Tibial artery (tissue), 4 donors: ENCODE measurements around the gene TMA7B.

Experiments
- DNase-seq, 2 donors: peaks; one replicate each; pipeline ENCODE4 v3.0.0-alpha.2; 2019
- H3K27ac ChIP-seq, 2 donors: fragments of 200-600 bp; sonication (generic) in 1 of 2; 1 replicate in 1 of 2; 2 replicates in 1 of 2; pipeline ENCODE4 v1.5.1; 2018 to 2019; ENCODE audit warnings: mild to moderate bottlenecking in 1 of 2
- H3K27me3 ChIP-seq, 2 donors: fragments of 200-600 bp; sonication (generic) in 1 of 2; one replicate each; pipeline versions ENCODE4 v1.5.1 to v1.6.0; 2016 to 2019
- H3K36me3 ChIP-seq, 3 donors: fragments of 200-600 bp; sonication (generic) in 2 of 3; one replicate each; pipeline ENCODE4 v1.5.1; 2016 to 2019; ENCODE audit warnings: mild to moderate bottlenecking in 2 of 3
- H3K4me1 ChIP-seq, 4 donors: fragments of 200-600 bp; sonication (generic) in 2 of 4; 1 replicate in 3 of 4; 2 replicates in 1 of 4; pipeline ENCODE4 v1.5.1; 2016 to 2019
- H3K4me3 ChIP-seq, 2 donors: fragments of 200-600 bp; sonication (generic) in 1 of 2; 1 replicate in 1 of 2; 2 replicates in 1 of 2; pipeline ENCODE4 v1.5.1; 2018 to 2019; ENCODE audit warnings: mild to moderate bottlenecking in 2 of 2
- H3K9me3 ChIP-seq, 3 donors: fragments of 200-600 bp; sonication (generic) in 1 of 3; one replicate each; pipeline ENCODE4 v1.5.1; 2016 to 2019
- CTCF ChIP-seq, 2 experiments: fragments of 200-600 bp in 1 of 2; fragments of 450-650 bp in 1 of 2; IDR thresholded peaks; one replicate each; pipeline ENCODE4 v1.5.1; 2017 to 2019; ENCODE audit warnings: antibody characterized with exemption in 2 of 2, mild to moderate bottlenecking in 1 of 2, moderate library complexity in 1 of 2
- intact Hi-C: fragments of 100-400 bp; cut with DNase I; formaldehyde crosslinking; loops from one replicate; pipeline ENCODE4 v1.15.0; 2023; ENCODE audit warnings: low total_unique reads

TMA7B gene

GRCh38 chr22:39956932-39957664 lies 3.1 kb upstream of the TMA7B start:
- Histone ChIP-seq H3K27me3 (peaks cover 0 to 33% of the 10 kb centered on the region in 2 donors), H3K9me3 (no peaks in the 10 kb centered on the region), H3K4me1 (no peaks in the 10 kb centered on the region), H3K4me3 (no peak overlapping the region), H3K27ac (no peak overlapping the region), H3K36me3 (no peaks in the 10 kb centered on the region)
- no peak for TF ChIP-seq CTCF (IDR thresholded peaks at IDR 0.05)
- intact Hi-C loops = no loop called here
- no peak for DNase-seq

- H3K9me3 ChIP-seq = no peaks in the 10 kb centered on the region
- no peaks in the 10 kb centered on the region for H3K4me1 ChIP-seq
- DNase-seq = no peak
- TF ChIP-seq CTCF (IDR thresholded peaks at IDR 0.05) = no peak
- no peak overlapping the region for H3K27ac ChIP-seq
- no peak overlapping the region for H3K4me3 ChIP-seq
- intact Hi-C loops = no loop called here
- H3K27me3 ChIP-seq = peaks cover 0 to 28% of the 10 kb centered on the region in 2 donors
- H3K36me3 ChIP-seq = no peaks in the 10 kb centered on the region
Observed at GRCh38 chr22:39958009-39958711, 2.0 kb upstream of the TMA7B start.

GRCh38 chr22:39958949-39959639 lies 1.1 kb upstream of the TMA7B start:
- intact Hi-C loops = no loop called here
- H3K27me3 ChIP-seq = peaks cover 0 to 30% of the 10 kb centered on the region in 2 donors
- TF ChIP-seq CTCF (IDR thresholded peaks at IDR 0.05) = no peak
- DNase-seq = no peak
- no peaks in the 10 kb centered on the region for H3K36me3 ChIP-seq
- no peaks in the 10 kb centered on the region for H3K9me3 ChIP-seq
- H3K4me3 ChIP-seq = no peak overlapping the region
- no peak overlapping the region for H3K27ac ChIP-seq
- no peaks in the 10 kb centered on the region for H3K4me1 ChIP-seq

GRCh38 chr22:39960791-39961746 lies 872 bp downstream of the TMA7B start:
- Histone ChIP-seq H3K9me3 (no peaks in the 10 kb centered on the region), H3K27ac (no peak overlapping the region), H3K4me1 (no peaks in the 10 kb centered on the region), H3K4me3 (no peak overlapping the region), H3K36me3 (no peaks in the 10 kb centered on the region), H3K27me3 (peaks cover 0 to 43% of the 10 kb centered on the region in 2 donors)
- no peak for TF ChIP-seq CTCF (IDR thresholded peaks at IDR 0.05)
- DNase-seq = no peak
- intact Hi-C loops = no loop called here

GRCh38 chr22:39962071-39962470 lies 1.9 kb downstream of the TMA7B start:
- Histone ChIP-seq H3K27me3 (peaks cover 0 to 43% of the 10 kb centered on the region in 2 donors), H3K27ac (no peak overlapping the region), H3K36me3 (no peaks in the 10 kb centered on the region), H3K4me3 (no peak overlapping the region), H3K4me1 (no peaks in the 10 kb centered on the region), H3K9me3 (no peaks in the 10 kb centered on the region)
- intact Hi-C loops = no loop called here
- TF ChIP-seq CTCF (IDR thresholded peaks at IDR 0.05) = no peak
- no peak for DNase-seq
